Prostate gland (tissue), 2 donors: Measurements from ENCODE around the gene FOXP4.

Experiments
- POLR2A ChIP-seq: fragments of 450-650 bp; IDR thresholded peaks from one replicate; pipeline ENCODE4 v1.6.1; 2016; ENCODE audit warnings: antibody characterized with exemption, mild to moderate bottlenecking
- POLR2AphosphoS5 ChIP-seq: sonication (generic); formaldehyde crosslinking; IDR thresholded peaks from one replicate; pipeline ENCODE4 v1.6.1; 2017; ENCODE audit warnings: antibody characterized with exemption
- TF ChIP-seq, protein P1 (sequence below), 4 experiments: fragments of 200-600 bp in 2 of 4; fragments of 450-650 bp in 2 of 4; sonication (generic) in 2 of 4; IDR thresholded peaks; 1 replicate in 3 of 4; 2 replicates in 1 of 4; pipeline ENCODE4 v1.5.1; 2016 to 2019; ENCODE audit warnings: antibody characterized with exemption in 4 of 4, mild to moderate bottlenecking in 2 of 4, moderate library complexity in 2 of 4

DNA sequence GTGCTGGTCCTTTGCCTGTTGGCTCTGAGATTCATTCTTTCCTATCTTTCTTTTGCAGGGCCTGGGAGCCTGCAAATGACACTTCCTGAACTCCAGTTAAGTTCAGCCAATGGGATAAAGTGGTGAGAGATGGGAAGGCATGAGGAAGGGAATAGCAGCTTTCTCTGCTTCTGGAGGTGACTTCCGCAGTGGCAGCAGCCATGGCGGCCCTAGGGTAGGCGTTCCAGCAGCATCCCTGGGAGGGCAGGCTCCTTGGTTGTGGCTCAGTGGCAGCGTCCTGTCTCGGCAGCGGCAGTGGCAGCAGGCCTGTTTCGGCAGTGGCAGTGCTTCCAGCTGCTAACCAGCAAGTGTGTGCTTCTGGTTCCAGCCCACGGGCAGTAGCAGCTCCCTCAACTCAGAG is 84.8 kb downstream of the FOXP4 start:
- TF ChIP-seq, protein P1, sequence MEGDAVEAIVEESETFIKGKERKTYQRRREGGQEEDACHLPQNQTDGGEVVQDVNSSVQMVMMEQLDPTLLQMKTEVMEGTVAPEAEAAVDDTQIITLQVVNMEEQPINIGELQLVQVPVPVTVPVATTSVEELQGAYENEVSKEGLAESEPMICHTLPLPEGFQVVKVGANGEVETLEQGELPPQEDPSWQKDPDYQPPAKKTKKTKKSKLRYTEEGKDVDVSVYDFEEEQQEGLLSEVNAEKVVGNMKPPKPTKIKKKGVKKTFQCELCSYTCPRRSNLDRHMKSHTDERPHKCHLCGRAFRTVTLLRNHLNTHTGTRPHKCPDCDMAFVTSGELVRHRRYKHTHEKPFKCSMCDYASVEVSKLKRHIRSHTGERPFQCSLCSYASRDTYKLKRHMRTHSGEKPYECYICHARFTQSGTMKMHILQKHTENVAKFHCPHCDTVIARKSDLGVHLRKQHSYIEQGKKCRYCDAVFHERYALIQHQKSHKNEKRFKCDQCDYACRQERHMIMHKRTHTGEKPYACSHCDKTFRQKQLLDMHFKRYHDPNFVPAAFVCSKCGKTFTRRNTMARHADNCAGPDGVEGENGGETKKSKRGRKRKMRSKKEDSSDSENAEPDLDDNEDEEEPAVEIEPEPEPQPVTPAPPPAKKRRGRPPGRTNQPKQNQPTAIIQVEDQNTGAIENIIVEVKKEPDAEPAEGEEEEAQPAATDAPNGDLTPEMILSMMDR (IDR thresholded peaks at IDR 0.05), result no peak
- TF ChIP-seq POLR2A, result no peak
- no peak for TF ChIP-seq POLR2AphosphoS5
